Right atrium auricular region (tissue), 2 donors: ENCODE measurements around the gene AREL1. TPM values are rescaled to one million over a fixed set of nuclear protein-coding genes. Genes with fewer than 3 reads are reported as not detected.
A peak's percentile ranks its signal among the peaks of the same experiment; 100 is the strongest.

Experiments
- DNase-seq: peaks from one replicate; pipeline ENCODE4 v3.0.0-alpha.2; 2019; ENCODE audit warnings: low spot score
- H3K27ac ChIP-seq, 2 donors: fragments of 200-600 bp; sonication (generic); 1 replicate in 1 of 2; 2 replicates in 1 of 2; pipeline ENCODE4 v1.5.1; 2016 to 2019
- H3K27me3 ChIP-seq, 2 donors: fragments of 200-600 bp; sonication (generic); one replicate each; pipeline versions ENCODE4 v1.5.1 to v1.6.0; 2017 to 2019
- H3K36me3 ChIP-seq: fragments of 200-600 bp; sonication (generic); one replicate; pipeline ENCODE4 v1.5.1; 2016
- H3K4me1 ChIP-seq, 2 donors: fragments of 200-600 bp; sonication (generic); one replicate each; pipeline versions ENCODE4 v1.5.1 to v1.6.0; 2017 to 2019
- H3K4me3 ChIP-seq, 2 donors: fragments of 200-600 bp; sonication (generic); 1 replicate in 1 of 2; 2 replicates in 1 of 2; pipeline ENCODE4 v1.5.1; 2017 to 2019; ENCODE audit warnings: mild to moderate bottlenecking in 1 of 2, moderate library complexity in 1 of 2
- H3K9me3 ChIP-seq, 2 donors: fragments of 200-600 bp; sonication (generic); one replicate each; pipeline ENCODE4 v1.5.1; 2019
- CTCF ChIP-seq, 2 donors: fragments of 200-600 bp; sonication (generic); IDR thresholded peaks; one replicate each; pipeline ENCODE4 v1.5.1; 2019; ENCODE audit warnings: antibody characterized with exemption in 2 of 2
- total RNA-seq, 2 donors: library from RNA; depleted of rRNA; stranded (reverse); fragments of >200 nt; gene quantifications; one replicate each; pipeline ENCODE4 v1.1.0, GENCODE V29; 2016

Gene AREL1
- total RNA-seq, 2 donors from 2014 or later, result 15.6 to 16.3 TPM

GRCh38 chr14:74638966-74639365 is 73.9 kb downstream of the AREL1 start:
- no peak for TF ChIP-seq CTCF (IDR thresholded peaks at IDR 0.05)

DNA sequence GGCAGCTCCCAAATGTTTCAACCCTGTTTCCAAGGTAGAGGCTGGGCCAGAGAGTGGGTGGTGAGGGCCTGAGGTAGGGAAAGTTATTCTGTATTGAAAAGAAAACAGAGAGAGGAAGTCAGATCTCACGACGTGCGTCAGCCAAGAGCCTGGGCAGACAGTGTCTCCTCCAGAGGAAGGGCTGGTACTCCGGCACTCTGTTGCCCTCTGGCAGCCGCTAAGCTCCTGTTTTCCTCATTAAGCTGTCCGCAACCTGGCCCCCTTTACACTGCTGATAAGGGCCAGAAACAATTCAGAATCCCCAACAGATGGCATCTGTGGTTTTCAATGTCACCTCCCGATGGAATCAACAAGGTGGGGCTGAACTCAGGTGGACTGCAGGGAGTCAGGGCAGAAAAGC is 74.8 kb downstream of the AREL1 start:
- Histone ChIP-seq H3K27ac (peak overlapping the region; percentile 53 to 55), H3K4me3 (no peak overlapping the region), H3K36me3 (no peaks in the 10 kb centered on the region), H3K27me3 (no peaks in the 10 kb centered on the region), H3K4me1 (peaks cover 0 to 26% of the 10 kb centered on the region in 2 donors), H3K9me3 (no peaks in the 10 kb centered on the region)
- TF ChIP-seq CTCF (IDR thresholded peaks at IDR 0.05), result no peak
- no peak for DNase-seq

More at GRCh38 chr14:74638966-74639365, 73.9 kb downstream of the AREL1 start:
- peaks cover 0 to 26% of the 10 kb centered on the region in 2 donors for H3K4me1 ChIP-seq
- DNase-seq, result no peak
- H3K4me3 ChIP-seq, result no peak overlapping the region
- peak overlapping the region in 1 of 2 donors; percentile 55 for H3K27ac ChIP-seq
- H3K9me3 ChIP-seq, result no peaks in the 10 kb centered on the region
- no peaks in the 10 kb centered on the region for H3K27me3 ChIP-seq
- H3K36me3 ChIP-seq, result no peaks in the 10 kb centered on the region

DNA sequence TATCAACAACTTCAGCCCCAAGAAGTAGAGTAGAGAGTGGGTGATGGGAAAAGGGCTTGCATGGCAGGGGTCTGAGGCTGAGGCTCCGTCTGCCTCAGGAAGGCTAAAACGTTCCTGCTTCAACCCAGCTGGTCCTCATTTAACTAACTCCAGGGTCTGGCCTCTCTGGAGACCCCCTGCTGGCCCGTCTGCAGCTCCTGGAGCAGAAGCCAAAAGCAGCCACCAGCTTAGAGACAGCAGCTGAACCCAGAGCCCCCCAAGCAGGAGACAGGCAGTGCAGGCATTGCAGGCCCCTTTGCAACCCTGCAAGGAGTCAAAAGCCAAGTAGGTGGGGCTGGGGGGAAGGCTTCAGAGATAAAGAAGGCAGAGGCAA is 75.7 kb downstream of the AREL1 start:
- Histone ChIP-seq H3K27me3 (no peaks in the 10 kb centered on the region), H3K27ac (peak overlapping the region in 1 of 2 donors; percentile 35), H3K9me3 (no peaks in the 10 kb centered on the region), H3K36me3 (no peaks in the 10 kb centered on the region), H3K4me3 (no peak overlapping the region), H3K4me1 (peaks cover 0 to 26% of the 10 kb centered on the region in 2 donors)
- TF ChIP-seq CTCF (IDR thresholded peaks at IDR 0.05), result no peak
- DNase-seq, result no peak

DNA sequence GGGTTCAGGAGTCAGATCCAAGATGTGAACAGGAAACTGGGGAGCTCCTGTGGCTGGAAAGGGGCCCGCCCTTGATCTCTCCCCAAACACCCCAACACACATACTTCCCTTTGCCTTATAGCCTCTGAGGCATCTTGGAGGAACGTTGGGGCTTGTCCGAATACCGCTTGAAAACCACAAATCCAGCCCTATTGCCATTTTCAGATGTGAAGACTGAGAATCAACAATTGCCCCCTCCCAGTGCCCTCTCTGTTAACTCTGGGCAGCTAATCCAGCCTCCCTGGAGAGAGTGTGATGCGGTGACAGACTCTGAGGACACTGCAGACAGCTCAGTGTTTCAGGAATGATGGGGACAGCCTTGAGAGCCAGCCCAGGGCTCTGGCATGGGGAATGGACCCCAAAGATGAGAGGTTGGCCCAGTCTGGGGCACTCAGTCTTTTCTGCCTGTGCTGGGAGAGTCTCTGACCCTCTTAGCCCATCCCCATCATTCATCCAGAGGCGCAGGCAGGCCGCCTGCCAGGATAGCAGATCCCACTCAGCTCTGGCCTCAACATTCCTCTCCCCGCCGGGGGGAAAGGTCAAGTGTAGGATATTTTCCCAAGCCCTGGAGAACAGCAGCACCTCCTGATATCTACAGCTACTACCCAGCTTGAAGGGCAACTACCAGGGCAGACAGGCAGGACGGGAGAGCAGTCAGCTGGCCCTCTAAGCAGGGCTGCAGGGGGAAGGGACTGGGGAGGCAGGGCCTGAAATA is 76.3 kb downstream of the AREL1 start:
- Histone ChIP-seq H3K9me3 (no peaks in the 10 kb centered on the region), H3K36me3 (no peaks in the 10 kb centered on the region), H3K27ac (no peak overlapping the region), H3K4me1 (peaks cover 0 to 26% of the 10 kb centered on the region in 2 donors), H3K4me3 (no peak overlapping the region), H3K27me3 (no peaks in the 10 kb centered on the region)
- no peak for DNase-seq
- no peak for TF ChIP-seq CTCF (IDR thresholded peaks at IDR 0.05)

DNA sequence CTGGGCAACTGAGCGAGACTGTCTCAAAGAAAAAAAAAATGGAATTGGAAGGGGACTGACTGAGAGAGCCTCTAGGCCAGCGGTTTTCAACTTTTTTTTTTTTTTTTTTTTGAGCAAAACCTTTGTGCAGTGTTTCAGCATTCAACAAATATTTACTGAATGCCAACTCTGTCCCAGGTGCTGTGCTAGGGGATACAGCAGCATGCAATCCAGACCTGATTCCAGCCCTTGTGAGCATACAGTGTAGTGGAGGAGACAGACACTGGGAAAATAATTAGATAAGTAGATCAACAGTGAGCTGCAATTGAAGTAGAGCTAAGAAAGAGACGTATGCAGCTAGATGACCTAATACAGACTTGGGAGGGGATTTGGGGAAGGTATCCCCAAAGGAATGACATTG is 77.0 kb downstream of the AREL1 start:
- H3K27ac ChIP-seq, result no peak overlapping the region

More for the DNA sequence above, 77.0 kb downstream of the AREL1 start:
- no peak for DNase-seq
- Histone ChIP-seq H3K27me3 (no peaks in the 10 kb centered on the region), H3K4me3 (no peak overlapping the region), H3K9me3 (no peaks in the 10 kb centered on the region), H3K36me3 (no peaks in the 10 kb centered on the region), H3K4me1 (peaks cover 0 to 29% of the 10 kb centered on the region in 2 donors)
- TF ChIP-seq CTCF (IDR thresholded peaks at IDR 0.05), result no peak
